ENCODE measurements around the gene MOG.

MOG gene

DNA sequence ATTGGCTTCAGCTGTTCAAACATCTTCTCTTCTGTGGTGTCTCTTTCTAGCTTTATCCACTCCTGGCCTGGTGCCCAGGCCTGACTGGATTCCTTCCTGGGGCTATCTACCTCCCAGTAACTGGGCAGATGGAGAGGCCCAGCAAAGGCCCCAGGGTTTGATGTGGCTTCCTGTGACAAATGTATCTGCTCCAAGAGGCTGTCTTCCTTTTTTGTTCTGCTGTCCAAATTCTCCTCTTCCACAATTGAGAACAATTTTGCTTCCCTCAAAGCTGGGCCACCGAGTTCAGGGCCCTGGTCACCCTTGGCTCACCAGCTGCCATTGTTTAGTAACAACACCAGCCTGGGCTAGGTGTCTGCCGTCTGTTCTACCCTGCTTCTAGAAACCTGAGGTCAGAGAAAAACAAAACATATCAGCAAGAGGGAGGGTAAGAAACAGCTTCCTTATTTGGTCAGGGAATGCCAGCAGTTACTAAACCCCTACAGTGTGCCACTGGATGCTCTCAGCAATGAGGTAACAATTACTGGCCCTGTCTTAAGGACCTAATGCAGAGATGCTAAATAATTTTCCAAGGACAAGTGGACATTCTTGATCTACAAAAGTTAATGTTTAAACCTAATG lies 20.2 kb downstream of the MOG start:
- DNase-seq (ENCODE audit: low spot score) = no peak

DNA sequence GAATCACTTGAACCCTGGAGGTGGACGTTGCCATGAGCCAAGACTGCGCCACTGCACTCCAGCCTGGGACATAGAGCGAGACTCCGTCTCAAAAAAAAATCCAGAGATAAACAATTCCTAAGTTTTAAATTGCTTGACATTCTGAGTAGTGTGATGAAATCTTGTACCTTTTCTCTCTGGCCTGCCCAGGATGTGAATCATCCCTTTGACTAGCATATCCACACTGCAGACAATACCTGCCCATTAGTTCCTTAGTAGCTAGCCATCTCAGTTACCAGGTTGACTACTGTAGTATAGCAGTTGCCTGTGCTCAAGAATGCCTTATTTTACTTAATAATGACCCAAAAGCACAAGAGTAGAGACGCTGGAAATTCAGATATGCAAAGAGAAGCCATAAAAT lies 21.2 kb downstream of the MOG start:
- no peak for DNase-seq (ENCODE audit: low spot score)

DNA sequence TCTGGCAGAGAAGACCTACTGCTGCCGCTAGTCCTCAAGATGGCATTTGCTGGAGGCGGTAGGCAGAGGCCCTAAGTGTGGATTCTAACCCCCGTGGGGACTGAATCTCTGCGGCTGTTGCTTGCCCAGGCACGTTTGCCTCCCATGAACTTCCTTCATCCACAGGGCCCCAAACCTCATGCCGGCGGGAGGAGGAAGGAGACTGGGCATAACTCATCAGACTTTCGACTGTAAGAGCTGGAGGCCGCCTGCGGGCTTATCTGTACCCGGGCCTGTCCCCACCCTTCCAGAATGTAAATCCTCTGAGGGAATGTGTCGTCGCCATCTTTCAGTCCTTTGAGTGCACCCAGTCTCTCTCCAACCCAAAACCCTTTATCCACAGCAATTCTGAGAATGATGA lies 23.1 kb downstream of the MOG start:
- DNase-seq (ENCODE audit: low spot score) = no peak

DNA sequence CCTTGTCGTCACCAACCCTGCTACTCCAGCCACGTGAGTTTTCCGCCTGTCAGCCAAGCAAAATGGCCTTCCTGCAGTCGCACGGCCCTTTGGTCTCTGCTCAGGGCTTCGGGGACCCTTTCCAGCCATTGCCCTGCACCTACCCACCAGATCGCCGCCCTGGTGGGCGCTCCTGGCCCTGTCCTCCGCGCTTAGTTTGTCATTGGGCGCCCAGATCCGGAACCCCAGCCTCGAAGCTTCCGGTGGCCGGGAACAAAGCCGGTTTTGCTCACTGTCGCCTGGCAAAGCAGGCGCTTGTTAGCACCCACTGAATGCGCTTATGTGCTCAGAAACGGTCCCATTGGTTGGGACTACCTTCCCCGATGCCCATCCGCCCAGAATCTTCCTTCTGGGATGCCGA lies 23.5 kb downstream of the MOG start:
- no peak for DNase-seq (ENCODE audit: low spot score)

DNA sequence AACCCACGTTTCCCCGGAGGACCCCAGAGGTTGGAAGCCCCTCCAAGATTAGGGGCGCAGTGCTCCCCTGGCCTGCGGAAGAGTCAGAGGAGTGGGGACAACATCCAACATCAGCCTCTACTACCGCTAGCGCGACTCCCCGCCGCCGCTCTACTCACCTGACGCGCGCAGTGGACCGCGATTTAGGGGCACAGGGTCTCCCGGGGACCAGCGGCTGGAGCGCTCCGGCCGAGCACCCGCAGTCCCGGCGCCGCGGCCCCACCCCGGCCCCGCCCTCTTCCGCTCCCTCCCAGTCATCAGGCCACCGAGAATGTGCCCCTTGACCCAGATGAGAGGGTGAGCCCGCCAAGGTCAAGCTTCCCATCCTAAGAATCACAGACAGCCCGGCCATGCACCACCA lies 24.0 kb downstream of the MOG start, which contains the start of gene ZFP57:
TSS of gene ZFP57 (minus strand) at position 249 of the 400 bp plus-strand sequence. CDS start 4,149 bp downstream, outside the sequence.
- no peak for DNase-seq (ENCODE audit: low spot score)

DNA sequence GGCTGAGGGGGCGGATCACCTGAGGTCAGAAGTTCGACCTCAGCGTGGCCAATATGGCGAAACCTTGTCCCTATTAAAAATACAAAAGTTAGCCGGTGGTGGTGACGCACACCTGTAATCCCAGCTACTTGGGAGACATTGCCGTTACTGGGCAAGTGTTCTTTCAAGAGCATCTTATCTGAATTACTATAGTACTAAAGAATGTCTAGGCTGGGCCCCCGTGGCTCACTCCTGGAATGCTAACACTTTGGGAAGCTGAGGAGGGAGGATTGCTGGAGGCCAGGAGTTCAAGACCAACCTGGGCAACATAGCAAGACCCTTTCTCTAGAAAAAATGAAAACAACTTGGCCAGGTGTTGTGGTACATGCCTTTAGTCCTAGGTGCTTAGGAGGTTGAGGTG lies 24.9 kb downstream of the MOG start:
- no peak for DNase-seq (ENCODE audit: low spot score)

DNA sequence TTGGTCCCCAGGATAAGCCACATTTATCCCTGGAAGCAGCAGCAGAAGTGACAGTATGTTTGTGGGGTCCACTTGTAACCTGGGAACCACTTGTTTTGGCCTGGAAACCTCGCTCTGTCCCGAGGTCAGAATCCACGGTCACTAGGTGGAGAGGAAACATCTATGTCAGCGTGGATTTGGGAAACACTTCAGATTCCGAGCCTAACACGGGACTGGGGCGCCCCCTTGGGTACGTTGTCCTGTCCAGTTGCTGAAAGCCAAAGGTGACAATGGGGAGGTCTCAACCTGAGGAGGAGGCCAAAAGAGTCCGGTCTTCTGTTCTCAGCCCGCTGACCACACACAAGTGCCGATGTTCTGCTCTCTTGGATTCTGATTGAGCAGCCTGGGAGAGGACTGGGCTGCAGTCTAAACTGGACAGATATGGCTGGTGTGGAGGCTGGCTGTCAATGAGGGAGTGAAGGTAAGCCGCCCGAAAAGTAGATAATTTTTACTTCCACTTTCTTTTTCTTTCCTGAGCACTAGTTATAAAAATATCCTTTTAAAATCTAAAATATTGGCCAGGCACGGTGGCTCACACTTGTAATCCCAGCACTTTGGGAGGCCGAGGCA lies 28.9 kb downstream of the MOG start:
- peak; percentile 55 for DNase-seq (ENCODE audit: low spot score)

DNA sequence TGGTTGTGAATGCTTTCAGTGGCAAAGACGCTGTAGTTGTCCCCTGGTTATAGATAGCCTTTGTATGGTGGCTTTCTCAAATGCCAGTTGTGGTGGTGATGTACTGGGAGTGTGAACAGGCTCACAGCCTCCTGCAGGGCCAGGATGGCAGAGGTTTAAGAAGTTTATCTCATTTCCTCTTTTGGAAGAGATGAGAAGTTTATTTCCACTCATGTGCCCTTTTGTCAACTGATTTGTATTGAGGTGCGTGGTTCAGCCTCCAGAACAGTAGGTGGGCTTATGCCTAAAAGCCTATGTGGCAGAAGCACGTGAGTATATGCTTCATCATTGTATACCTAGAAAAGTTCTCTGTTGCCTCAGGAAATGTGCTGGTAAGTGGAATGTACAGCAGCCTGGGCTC lies 37.7 kb downstream of the MOG start:
- DNase-seq (ENCODE audit: low spot score) = no peak

DNA sequence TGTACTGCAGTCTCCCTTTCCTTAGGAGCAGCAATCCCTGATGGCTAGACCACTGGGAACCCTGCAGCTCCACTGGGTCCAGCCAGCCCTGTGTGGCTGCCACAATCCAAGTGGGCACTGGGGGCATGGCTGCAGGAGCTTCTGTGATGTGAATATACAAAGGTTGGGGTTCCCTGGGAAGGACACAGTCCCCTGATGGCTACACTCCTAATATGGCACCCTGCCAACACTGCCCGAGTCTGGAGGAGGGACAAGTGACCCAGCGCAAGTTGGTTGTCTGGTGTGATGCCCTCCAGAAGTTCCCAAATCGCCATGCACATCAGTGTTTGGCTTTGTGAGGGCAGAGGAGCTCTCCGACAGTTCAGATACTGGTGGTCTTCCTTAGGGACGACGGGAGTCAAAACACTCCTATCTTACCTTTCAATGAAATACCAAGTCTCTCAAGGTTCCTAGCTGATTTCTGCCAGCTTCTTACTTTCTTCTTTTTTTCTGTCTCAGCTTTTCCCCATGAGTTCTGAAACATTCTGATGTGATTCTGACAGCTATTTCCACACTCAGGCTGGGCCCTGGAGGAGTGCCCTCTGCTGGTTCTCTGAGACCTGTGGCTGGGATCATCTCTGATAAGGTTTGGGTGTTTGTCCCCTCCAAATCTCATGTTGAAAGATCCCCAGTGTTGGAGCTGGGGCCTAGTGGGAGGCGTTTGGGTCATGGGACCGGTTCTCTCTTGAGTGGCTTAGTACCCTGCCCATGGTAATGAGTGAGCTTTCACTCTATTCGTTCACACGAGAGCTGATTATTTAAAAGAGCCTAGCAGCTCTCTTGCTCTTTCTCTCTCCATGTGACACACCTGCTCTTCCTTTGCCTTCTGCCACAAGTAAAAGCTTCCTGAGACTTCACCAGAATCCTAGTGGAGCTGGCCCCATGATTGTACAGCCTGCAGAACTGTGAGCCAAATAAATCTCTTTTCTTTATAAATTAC lies 39.5 kb downstream of the MOG start:
- peak; percentile 38 for DNase-seq (ENCODE audit: low spot score)

DNA sequence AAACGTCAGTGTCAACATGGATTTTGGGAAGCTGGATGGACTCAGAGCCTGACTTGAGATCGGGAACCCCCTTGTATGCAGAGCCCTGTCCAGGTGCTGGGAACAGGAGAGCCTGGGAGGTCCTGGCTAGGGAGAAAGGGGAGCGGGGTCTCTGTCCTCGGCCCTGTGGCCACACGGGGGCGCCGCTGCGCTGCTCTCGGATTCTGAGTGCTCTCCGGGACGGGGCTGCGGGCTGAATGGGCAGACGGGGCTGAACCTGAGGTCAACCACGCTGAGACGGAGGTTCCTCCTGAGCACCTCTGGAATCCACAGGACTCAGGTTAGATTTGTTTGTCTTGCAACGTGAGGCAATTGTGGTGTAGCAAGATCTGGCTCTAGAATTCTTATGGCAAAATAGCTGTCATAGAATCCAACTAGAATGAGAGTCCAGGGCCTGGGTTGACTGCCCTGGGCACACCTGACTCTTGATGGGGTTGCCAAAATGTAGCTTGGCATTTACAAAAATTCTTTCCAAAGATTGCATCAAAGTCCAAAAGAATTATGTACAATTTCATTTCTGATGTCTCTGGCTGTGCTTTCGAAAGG lies 45.7 kb downstream of the MOG start:
- no peak for DNase-seq (ENCODE audit: low spot score)

DNA sequence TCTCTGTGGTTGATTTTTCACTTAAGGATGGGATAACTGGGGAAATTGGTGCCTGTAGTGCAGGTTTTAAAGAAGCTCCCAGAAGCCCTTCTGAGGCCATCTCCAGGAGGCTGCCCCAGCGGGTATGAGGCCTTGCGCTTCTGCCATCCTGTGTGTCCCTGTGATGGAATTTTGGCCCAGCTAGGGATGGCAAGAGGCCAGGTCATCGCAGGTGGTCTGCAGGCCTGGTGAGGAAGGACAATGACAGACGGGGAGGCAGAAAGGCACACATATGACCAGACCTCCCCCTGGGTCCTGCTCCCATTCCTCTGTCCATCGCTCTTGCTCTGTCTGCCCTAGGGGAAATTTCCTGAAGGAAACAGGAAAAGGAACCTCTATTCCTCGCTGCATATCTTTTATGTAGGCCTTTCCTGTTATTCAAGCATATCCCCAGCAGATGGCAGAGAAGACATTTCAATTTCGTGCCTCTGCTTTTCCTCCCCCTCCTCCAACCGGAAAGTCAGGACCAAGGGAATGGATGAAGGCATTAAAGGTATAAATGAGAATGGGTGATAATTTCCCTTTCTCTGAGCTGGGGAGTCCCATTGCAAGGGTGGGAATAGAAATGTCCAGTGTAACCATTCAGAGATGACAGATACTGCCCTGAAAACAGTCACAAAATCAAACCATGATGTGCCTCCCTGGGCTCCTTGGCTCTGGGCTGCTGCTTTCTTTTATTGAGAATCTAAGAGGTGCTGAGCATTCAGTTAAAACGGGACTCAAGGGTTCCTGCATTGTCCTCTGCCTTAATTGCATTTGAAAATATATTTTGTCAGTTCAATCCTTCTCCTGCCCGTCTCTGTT lies 48.7 kb downstream of the MOG start:
- peak; percentile 56 for DNase-seq (ENCODE audit: low spot score)

DNA sequence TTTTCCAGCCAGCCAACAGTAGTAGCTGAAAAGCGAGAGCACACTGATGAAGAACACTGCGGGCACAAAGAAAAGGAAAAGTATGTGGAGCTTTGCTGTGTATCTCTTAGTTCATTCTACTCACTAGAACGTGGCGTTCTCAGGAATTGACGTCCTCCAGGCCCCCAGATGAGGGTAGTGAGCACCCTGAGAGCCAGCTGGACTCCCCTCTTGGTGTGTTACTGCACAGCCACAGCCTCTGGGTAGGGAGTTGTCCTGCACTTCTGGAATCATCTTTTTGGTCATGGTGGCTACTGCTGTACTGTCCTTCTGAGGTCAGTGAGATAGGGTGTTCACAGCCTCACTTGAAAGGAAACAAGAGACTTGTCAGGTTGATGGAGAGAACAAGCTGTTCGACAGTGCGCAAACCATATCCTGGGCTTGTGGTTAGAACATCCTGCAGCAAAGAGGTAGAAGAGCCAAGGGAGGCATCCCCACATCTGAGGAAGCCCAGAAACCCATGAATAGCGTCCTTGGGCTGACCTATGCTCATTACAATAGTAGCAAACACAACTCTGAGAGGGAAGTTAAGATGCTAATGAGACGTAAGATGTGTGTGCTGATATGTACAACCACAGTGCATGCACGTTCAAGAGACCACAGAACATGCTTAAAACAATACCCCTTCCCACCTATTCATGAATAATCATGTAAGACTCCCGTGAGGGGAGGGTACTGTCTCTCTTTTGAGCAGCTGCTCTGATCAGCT lies 51.7 kb downstream of the MOG start:
- DNase-seq (ENCODE audit: low spot score) = no peak

DNA sequence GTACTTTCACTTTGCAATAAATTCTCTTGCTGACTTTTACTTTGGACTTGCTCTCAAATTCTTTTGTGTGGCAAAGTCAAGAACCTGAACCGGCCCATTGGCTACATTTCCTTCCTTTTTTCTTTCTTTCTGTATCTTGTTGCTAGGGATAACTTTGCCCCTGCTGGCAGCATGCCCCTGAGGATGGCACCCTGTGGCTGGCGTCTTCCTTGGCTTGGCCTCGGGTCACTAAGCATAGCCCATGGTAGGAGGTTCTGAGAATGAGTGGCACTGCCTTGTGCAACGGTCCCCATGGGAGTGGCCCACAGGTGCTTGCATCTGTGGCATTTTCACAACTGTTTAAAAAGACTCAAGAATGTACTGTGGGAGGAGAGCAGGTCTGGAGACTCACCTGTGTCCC lies 52.3 kb downstream of the MOG start:
- DNase-seq (ENCODE audit: low spot score) = no peak

DNA sequence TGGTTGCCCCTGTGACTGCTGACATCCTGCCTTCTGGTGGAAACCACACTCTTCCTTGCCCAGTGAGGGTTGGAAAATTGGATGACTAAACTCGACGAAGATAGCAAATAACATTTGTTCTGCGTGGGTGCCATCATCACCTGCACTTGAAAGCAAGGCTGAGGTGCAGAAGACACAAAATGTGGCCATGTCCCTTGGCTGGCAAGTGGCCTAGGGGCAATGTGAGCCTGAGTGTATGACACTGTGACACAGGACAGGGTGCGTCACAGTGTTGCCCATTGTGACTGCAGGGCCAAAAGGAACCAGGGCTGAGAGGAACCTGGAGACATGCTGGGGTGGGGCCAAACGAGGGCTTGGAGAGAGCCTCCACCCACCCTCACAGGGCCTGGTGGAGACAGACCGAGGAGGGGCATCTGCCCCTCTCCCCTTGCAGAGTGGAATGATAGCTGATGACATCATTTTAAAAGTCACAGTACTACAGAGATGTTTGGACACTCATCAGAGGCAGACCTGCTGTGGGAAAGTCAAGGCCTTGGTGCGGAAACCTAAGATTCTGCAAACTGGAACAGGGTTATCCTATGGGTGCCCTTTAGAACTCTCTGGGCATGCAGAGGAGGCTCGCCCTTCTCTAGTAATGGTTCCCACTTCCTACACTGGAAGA lies 53.5 kb downstream of the MOG start:
- no peak for DNase-seq (ENCODE audit: low spot score)

DNA sequence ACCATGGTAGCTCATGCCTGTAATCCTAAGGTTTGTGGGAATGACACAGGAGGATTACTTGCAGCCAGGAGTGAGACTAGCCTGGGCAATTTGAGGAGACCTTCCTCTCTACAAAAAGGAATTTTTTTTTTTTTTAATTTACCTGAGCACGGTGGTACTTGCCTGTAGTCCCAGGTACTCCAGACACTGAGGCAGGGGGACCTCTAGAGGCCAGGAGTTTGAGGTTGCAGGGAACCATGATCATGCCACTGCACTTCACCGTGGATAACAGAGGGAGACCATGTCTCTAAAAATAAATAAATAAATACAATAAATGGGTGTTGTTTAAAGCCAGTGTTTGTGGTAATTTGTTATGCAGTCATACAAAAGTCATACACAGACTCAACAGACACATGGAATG lies 64.0 kb downstream of the MOG start:
- DNase-seq (ENCODE audit: low spot score) = no peak

All from globus pallidus (tissue), 1 donor.